ENCODE results near the gene MCF2L2.

Gene MCF2L2

DNA sequence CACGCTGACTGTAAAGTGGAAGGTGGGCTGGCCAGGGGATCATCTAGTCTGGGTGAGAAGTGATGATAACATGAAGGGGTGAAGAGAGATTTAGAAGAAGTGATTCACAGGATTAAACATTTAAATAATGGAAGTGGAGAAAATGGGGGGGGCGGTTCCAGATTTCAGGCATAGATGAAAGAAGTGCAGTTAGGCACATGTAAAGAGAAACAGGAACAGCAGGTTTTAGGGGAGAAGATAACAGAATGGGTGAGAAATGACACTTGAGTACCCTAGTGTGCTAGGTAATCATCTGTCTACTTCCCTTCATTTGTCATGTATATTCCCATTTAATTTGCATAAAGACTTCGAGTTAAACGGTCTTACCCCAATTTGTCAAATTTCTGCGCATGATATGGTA is 160.1 kb downstream of the MCF2L2 start:
- POLR2A ChIA-PET: no interaction called here
- CTCF ChIA-PET: no interaction called here
- Histone ChIP-seq H3K4me1 (ENCODE audit: control insufficient read depth, insufficient read depth, low read length) (no peaks in the 10 kb centered on the region), H3K4me3 (ENCODE audit: low read depth, low read length) (no peak overlapping the region), H3K9me3 (ENCODE audit: control insufficient read depth, insufficient read depth, low read depth, low read length) (no peaks in the 10 kb centered on the region), H3K36me3 (ENCODE audit: control insufficient read depth in 2 of 2, insufficient read depth in 1 of 2, low read length in 2 of 2) (peaks cover 0 to 11% of the 10 kb centered on the region in 2 experiments; a peak in 1 of 3 replicates), H3K27ac (ENCODE audit: extremely low read depth, low read depth, low read length) (no peak overlapping the region)
- TF ChIP-seq IKZF3 (tag by site-specific recombination; IDR thresholded peaks at IDR 0.05) (no peak), MEIS1 (CRISPR knock-in tag; IDR thresholded peaks at IDR 0.05; ENCODE audit: borderline replicate concordance) (no peak), ZNF555 (tag by site-specific recombination; conservative IDR thresholded peaks at IDR 0.05) (no peak), ZNF202 (tag by site-specific recombination; IDR thresholded peaks at IDR 0.05; ENCODE audit: borderline replicate concordance) (no peak), ZNF610 (tag by site-specific recombination; IDR thresholded peaks at IDR 0.05; ENCODE audit: borderline replicate concordance) (no peak), ZNF76 (tag by site-specific recombination; IDR thresholded peaks at IDR 0.05; ENCODE audit: borderline replicate concordance, low read depth) (no peak), ZNF223 (tag by site-specific recombination; IDR thresholded peaks at IDR 0.05) (no peak), ZNF19 (tag by site-specific recombination; IDR thresholded peaks at IDR 0.05; ENCODE audit: low read depth) (no peak), ZNF239 (tag by site-specific recombination; IDR thresholded peaks at IDR 0.05) (no peak), ZNF350 (tag by site-specific recombination; IDR thresholded peaks at IDR 0.05) (no peak), ZNF529 (tag by site-specific recombination; IDR thresholded peaks at IDR 0.05; ENCODE audit: insufficient replicate concordance) (no peak), ZFP69B (tag by site-specific recombination; IDR thresholded peaks at IDR 0.05) (no peak), ZNF837 (tag by site-specific recombination; IDR thresholded peaks at IDR 0.05) (no peak)
- TF ChIP-seq, protein P1, sequence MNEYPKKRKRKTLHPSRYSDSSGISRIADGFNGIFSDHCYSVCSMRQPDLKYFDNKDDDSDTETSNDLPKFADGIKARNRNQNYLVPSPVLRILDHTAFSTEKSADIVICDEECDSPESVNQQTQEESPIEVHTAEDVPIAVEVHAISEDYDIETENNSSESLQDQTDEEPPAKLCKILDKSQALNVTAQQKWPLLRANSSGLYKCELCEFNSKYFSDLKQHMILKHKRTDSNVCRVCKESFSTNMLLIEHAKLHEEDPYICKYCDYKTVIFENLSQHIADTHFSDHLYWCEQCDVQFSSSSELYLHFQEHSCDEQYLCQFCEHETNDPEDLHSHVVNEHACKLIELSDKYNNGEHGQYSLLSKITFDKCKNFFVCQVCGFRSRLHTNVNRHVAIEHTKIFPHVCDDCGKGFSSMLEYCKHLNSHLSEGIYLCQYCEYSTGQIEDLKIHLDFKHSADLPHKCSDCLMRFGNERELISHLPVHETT (tag by site-specific recombination; IDR thresholded peaks at IDR 0.05): no peak
- TF ChIP-seq, protein P2, sequence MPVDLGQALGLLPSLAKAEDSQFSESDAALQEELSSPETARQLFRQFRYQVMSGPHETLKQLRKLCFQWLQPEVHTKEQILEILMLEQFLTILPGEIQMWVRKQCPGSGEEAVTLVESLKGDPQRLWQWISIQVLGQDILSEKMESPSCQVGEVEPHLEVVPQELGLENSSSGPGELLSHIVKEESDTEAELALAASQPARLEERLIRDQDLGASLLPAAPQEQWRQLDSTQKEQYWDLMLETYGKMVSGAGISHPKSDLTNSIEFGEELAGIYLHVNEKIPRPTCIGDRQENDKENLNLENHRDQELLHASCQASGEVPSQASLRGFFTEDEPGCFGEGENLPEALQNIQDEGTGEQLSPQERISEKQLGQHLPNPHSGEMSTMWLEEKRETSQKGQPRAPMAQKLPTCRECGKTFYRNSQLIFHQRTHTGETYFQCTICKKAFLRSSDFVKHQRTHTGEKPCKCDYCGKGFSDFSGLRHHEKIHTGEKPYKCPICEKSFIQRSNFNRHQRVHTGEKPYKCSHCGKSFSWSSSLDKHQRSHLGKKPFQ (tag by site-specific recombination; IDR thresholded peaks at IDR 0.05): no peak
- TF ChIP-seq, protein P3, sequence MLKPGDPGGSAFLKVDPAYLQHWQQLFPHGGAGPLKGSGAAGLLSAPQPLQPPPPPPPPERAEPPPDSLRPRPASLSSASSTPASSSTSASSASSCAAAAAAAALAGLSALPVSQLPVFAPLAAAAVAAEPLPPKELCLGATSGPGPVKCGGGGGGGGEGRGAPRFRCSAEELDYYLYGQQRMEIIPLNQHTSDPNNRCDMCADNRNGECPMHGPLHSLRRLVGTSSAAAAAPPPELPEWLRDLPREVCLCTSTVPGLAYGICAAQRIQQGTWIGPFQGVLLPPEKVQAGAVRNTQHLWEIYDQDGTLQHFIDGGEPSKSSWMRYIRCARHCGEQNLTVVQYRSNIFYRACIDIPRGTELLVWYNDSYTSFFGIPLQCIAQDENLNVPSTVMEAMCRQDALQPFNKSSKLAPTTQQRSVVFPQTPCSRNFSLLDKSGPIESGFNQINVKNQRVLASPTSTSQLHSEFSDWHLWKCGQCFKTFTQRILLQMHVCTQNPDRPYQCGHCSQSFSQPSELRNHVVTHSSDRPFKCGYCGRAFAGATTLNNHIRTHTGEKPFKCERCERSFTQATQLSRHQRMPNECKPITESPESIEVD (tag by site-specific recombination; IDR thresholded peaks at IDR 0.05): no peak
- TF ChIP-seq, protein P4, sequence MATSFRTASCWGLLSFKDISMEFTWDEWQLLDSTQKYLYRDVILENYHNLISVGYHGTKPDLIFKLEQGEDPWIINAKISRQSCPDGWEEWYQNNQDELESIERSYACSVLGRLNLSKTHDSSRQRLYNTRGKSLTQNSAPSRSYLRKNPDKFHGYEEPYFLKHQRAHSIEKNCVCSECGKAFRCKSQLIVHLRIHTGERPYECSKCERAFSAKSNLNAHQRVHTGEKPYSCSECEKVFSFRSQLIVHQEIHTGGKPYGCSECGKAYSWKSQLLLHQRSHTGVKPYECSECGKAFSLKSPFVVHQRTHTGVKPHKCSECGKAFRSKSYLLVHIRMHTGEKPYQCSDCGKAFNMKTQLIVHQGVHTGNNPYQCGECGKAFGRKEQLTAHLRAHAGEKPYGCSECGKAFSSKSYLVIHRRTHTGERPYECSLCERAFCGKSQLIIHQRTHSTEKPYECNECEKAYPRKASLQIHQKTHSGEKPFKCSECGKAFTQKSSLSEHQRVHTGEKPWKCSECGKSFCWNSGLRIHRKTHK (tag by site-specific recombination; IDR thresholded peaks at IDR 0.05): no peak
- TF ChIP-seq, protein P5, sequence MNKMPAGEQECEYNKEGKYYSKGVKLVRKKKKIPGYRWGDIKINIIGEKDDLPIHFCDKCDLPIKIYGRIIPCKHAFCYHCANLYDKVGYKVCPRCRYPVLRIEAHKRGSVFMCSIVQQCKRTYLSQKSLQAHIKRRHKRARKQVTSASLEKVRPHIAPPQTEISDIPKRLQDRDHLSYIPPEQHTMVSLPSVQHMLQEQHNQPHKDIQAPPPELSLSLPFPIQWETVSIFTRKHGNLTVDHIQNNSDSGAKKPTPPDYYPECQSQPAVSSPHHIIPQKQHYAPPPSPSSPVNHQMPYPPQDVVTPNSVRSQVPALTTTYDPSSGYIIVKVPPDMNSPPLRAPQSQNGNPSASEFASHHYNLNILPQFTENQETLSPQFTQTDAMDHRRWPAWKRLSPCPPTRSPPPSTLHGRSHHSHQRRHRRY (tag by site-specific recombination; IDR thresholded peaks at IDR 0.05): no peak
- TF ChIP-seq, protein P6, sequence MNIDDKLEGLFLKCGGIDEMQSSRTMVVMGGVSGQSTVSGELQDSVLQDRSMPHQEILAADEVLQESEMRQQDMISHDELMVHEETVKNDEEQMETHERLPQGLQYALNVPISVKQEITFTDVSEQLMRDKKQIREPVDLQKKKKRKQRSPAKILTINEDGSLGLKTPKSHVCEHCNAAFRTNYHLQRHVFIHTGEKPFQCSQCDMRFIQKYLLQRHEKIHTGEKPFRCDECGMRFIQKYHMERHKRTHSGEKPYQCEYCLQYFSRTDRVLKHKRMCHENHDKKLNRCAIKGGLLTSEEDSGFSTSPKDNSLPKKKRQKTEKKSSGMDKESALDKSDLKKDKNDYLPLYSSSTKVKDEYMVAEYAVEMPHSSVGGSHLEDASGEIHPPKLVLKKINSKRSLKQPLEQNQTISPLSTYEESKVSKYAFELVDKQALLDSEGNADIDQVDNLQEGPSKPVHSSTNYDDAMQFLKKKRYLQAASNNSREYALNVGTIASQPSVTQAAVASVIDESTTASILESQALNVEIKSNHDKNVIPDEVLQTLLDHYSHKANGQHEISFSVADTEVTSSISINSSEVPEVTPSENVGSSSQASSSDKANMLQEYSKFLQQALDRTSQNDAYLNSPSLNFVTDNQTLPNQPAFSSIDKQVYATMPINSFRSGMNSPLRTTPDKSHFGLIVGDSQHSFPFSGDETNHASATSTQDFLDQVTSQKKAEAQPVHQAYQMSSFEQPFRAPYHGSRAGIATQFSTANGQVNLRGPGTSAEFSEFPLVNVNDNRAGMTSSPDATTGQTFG (tag by site-specific recombination; IDR thresholded peaks at IDR 0.05; ENCODE audit: borderline replicate concordance): no peak
